ENCODE data around the gene HABP2. TPM values are rescaled to one million over a fixed set of nuclear protein-coding genes. Genes with fewer than 3 reads are reported as not detected.
A peak's percentile ranks its signal among the peaks of the same experiment; 100 is the strongest.

The HABP2 gene
- total and polyA plus RNA-seq, 4 donors = 109 to 259 (median 197) TPM

DNA sequence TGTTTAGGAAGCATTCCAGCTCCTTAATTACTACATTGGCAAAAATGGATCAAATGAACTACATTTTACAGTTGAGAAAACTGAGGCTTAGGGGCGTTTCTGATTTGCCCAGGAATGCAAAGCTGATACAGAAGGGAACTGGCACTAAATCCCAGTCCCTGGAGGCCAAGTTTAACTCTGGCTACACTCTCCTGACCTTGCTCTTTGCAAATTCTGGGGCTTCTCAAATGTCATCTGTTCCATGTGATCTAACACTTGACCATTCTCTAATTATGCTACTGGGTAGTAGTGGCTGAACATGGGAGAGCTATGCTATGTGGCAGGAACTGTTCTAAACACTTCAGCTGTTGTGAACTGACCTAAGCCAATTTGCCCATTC lies 11.3 kb upstream of the HABP2 start:
- H3K27me3 ChIP-seq (ENCODE audit: control insufficient read depth in 4 of 4, insufficient read depth in 4 of 4, low read length in 3 of 4) = no peaks in the 10 kb centered on the region
- WGBS = 14% methylated on average over 1 of the region's 1 CpG
- TF ChIP-seq YY1 (IDR thresholded peaks at IDR 0.05) (peak; percentile 3), TAF1 (conservative IDR thresholded peaks at IDR 0.05) (no peak), RAD21 (IDR thresholded peaks at IDR 0.05) (no peak), RXRA (IDR thresholded peaks at IDR 0.05) (peak; percentile 55 to 64), SP1 (IDR thresholded peaks at IDR 0.05) (no peak), HNF4G (IDR thresholded peaks at IDR 0.05) (no peak), JUND (IDR thresholded peaks at IDR 0.05) (peak in 1 of 2 donors; percentile 48), FOXA2 (IDR thresholded peaks at IDR 0.05) (no peak), HNF4A (conservative IDR thresholded peaks at IDR 0.05) (peak in 1 of 2 donors; percentile 11), FOXA1 (IDR thresholded peaks at IDR 0.05) (no peak), NR2F2 (IDR thresholded peaks at IDR 0.05) (no peak), EGR1 (IDR thresholded peaks at IDR 0.05; ENCODE audit: low read depth in 2 of 2) (no peak), GABPA (IDR thresholded peaks at IDR 0.05 in 1 of 2, conservative IDR thresholded peaks at IDR 0.05 in 1 of 2) (no peak)
- TF ChIP-seq, protein P1, sequence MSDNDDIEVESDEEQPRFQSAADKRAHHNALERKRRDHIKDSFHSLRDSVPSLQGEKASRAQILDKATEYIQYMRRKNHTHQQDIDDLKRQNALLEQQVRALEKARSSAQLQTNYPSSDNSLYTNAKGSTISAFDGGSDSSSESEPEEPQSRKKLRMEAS (IDR thresholded peaks at IDR 0.05) = no peak
- TF ChIP-seq, protein P2, sequence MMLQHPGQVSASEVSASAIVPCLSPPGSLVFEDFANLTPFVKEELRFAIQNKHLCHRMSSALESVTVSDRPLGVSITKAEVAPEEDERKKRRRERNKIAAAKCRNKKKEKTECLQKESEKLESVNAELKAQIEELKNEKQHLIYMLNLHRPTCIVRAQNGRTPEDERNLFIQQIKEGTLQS (IDR thresholded peaks at IDR 0.05) = no peak
- TF ChIP-seq, protein P3, sequence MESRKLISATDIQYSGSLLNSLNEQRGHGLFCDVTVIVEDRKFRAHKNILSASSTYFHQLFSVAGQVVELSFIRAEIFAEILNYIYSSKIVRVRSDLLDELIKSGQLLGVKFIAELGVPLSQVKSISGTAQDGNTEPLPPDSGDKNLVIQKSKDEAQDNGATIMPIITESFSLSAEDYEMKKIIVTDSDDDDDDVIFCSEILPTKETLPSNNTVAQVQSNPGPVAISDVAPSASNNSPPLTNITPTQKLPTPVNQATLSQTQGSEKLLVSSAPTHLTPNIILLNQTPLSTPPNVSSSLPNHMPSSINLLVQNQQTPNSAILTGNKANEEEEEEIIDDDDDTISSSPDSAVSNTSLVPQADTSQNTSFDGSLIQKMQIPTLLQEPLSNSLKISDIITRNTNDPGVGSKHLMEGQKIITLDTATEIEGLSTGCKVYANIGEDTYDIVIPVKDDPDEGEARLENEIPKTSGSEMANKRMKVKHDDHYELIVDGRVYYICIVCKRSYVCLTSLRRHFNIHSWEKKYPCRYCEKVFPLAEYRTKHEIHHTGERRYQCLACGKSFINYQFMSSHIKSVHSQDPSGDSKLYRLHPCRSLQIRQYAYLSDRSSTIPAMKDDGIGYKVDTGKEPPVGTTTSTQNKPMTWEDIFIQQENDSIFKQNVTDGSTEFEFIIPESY (IDR thresholded peaks at IDR 0.05) = no peak
- TF ChIP-seq, protein P4, sequence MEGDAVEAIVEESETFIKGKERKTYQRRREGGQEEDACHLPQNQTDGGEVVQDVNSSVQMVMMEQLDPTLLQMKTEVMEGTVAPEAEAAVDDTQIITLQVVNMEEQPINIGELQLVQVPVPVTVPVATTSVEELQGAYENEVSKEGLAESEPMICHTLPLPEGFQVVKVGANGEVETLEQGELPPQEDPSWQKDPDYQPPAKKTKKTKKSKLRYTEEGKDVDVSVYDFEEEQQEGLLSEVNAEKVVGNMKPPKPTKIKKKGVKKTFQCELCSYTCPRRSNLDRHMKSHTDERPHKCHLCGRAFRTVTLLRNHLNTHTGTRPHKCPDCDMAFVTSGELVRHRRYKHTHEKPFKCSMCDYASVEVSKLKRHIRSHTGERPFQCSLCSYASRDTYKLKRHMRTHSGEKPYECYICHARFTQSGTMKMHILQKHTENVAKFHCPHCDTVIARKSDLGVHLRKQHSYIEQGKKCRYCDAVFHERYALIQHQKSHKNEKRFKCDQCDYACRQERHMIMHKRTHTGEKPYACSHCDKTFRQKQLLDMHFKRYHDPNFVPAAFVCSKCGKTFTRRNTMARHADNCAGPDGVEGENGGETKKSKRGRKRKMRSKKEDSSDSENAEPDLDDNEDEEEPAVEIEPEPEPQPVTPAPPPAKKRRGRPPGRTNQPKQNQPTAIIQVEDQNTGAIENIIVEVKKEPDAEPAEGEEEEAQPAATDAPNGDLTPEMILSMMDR (IDR thresholded peaks at IDR 0.05; ENCODE audit: low read depth, low read length, missing input control) = no peak
- TF ChIP-seq, protein P5, sequence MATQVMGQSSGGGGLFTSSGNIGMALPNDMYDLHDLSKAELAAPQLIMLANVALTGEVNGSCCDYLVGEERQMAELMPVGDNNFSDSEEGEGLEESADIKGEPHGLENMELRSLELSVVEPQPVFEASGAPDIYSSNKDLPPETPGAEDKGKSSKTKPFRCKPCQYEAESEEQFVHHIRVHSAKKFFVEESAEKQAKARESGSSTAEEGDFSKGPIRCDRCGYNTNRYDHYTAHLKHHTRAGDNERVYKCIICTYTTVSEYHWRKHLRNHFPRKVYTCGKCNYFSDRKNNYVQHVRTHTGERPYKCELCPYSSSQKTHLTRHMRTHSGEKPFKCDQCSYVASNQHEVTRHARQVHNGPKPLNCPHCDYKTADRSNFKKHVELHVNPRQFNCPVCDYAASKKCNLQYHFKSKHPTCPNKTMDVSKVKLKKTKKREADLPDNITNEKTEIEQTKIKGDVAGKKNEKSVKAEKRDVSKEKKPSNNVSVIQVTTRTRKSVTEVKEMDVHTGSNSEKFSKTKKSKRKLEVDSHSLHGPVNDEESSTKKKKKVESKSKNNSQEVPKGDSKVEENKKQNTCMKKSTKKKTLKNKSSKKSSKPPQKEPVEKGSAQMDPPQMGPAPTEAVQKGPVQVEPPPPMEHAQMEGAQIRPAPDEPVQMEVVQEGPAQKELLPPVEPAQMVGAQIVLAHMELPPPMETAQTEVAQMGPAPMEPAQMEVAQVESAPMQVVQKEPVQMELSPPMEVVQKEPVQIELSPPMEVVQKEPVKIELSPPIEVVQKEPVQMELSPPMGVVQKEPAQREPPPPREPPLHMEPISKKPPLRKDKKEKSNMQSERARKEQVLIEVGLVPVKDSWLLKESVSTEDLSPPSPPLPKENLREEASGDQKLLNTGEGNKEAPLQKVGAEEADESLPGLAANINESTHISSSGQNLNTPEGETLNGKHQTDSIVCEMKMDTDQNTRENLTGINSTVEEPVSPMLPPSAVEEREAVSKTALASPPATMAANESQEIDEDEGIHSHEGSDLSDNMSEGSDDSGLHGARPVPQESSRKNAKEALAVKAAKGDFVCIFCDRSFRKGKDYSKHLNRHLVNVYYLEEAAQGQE (IDR thresholded peaks at IDR 0.05) = no peak
- peaks cover 18 to 47% (median 38%) of the 10 kb centered on the region in 4 donors for H3K4me1 ChIP-seq (ENCODE audit: control insufficient read depth in 4 of 4, insufficient read depth in 4 of 4, low read length in 3 of 4)
- H3K27ac ChIP-seq (ENCODE audit: low read depth in 1 of 2, low read length in 2 of 2) = peak overlapping the region; percentile 75 to 89
- DNase-seq (ENCODE audit: low spot score) = no peak
- no peaks in the 10 kb centered on the region for H3K9me3 ChIP-seq (ENCODE audit: control insufficient read depth in 4 of 4, low read length in 3 of 4)
- no peak overlapping the region for H3K9ac ChIP-seq (ENCODE audit: low read depth in 1 of 2, low read length in 2 of 2)
- H3K36me3 ChIP-seq (ENCODE audit: control insufficient read depth in 4 of 4, insufficient read depth in 3 of 4, low read depth in 1 of 4, low read length in 3 of 4) = no peaks in the 10 kb centered on the region
- no peak overlapping the region for H3K4me3 ChIP-seq (ENCODE audit: low read depth in 1 of 3, low read length in 3 of 3)
